Erythroblast (primary cell): ENCODE data around the gene EHMT1.

ENCODE experiments used
- GATA1 ChIP-seq: IDR thresholded peaks from 2 replicates; pipeline ENCODE4 v1.6.1; 2011; ENCODE audit warnings: low read depth, mild to moderate bottlenecking, control low read depth, low read length, moderate library complexity
- POLR2A ChIP-seq: IDR thresholded peaks from 2 replicates; pipeline ENCODE4 v1.6.1; 2011; ENCODE audit warnings: mild to moderate bottlenecking, low read length

- no peak for TF ChIP-seq POLR2A
- no peak for TF ChIP-seq GATA1
Measured at GRCh38 chr9:137743695-137744094, 124.9 kb downstream of the EHMT1 start.
